Activated T-helper 2 cell treated with anti-CD3 and anti-CD28 coated beads, Interferon-gamma antibody, Interleukin-2, Interleukin-4, amounts not matched to agents 10 μg/mL and 5 μg/mL and 100 μg/mL, durations not matched to agents 14 hours and 24 hours and 36 hours (primary cell): ENCODE measurements around the gene FMNL2. TPM values are rescaled to one million over a fixed set of nuclear protein-coding genes. Genes with fewer than 3 reads are reported as not detected.
"Not testable (repeated sequence)": the region's sequence is repeated elsewhere in the genome, so short reads cannot be mapped to it uniquely, and the experiment has no call there.

Experiments used
- DNase-seq: peaks from one replicate; pipeline ENCODE4 v3.0.0; 2021; ENCODE audit warnings: low spot score
- H3K27ac Mint-ChIP-seq: one replicate; pipeline ENCODE4 v1.8.0; 2021; ENCODE audit warnings: mixed read lengths
- H3K27me3 Mint-ChIP-seq: one replicate; pipeline ENCODE4 v1.8.0; 2021; ENCODE audit warnings: low read depth, mixed read lengths
- H3K36me3 Mint-ChIP-seq: one replicate; pipeline ENCODE4 v1.8.0; 2021; ENCODE audit warnings: low read depth, mixed read lengths
- H3K4me1 Mint-ChIP-seq: one replicate; pipeline ENCODE4 v1.8.0; 2021; ENCODE audit warnings: low read depth, mixed read lengths
- H3K4me3 Mint-ChIP-seq: one replicate; pipeline ENCODE4 v1.8.0; 2021; ENCODE audit warnings: low read depth, mild to moderate bottlenecking, moderate library complexity, mixed read lengths
- H3K9me3 Mint-ChIP-seq: one replicate; pipeline ENCODE4 v1.8.0; 2021; ENCODE audit warnings: mixed read lengths
- intact Hi-C: fragments of 100-400 bp; cut with micrococcal nuclease; formaldehyde crosslinking; loops from one replicate; pipeline ENCODE4 v1.15.1; 2023
- total RNA-seq: library from RNA; stranded (reverse); gene quantifications from 2 replicates; pipeline ENCODE4 v1.2.3, GENCODE V29; 2022

FMNL2 gene
- 14.0 and 14.3 TPM in 2 replicates for total RNA-seq

DNA sequence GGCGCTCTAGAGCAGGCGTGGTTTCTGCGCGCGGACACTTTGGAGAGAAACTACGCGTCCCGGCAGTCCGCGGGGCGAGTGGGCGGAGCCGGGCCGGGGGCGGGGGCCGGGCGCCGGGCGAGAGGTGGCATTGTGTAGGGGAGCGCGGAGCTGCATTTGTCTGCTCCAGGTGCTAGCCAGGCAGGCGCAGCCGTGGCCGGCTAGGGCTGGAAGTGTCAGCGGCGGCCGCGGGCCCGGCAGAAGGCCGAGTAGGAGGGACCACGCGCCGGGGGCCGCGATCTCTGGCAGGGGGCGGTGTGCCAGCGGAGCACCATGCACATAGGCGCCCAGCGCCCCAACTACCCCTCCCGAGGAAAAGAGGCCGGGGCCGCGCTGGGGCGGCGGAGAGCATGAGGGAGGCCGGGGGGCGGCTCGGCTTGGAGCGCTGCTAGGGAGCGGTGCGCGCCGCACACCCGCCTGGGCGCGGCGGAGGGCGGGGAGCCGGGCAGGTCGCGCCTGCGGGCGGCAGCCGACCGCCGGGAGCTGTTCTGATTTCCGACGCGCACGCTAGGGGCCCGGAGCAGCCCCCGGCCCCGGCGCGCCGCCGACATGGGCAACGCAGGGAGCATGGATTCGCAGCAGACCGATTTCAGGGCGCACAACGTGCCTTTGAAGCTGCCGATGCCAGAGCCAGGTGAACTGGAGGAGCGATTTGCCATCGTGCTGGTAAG is at the start of gene FMNL2:
FMNL2 (plus strand) TSS at position 159 of the 710 bp plus-strand sequence.
- DNase-seq, result peak; percentile 55
- peaks cover 17% of the 10 kb centered on the region for H3K4me1 Mint-ChIP-seq
- H3K36me3 Mint-ChIP-seq, result peaks cover 9% of the 10 kb centered on the region
- peak within 1 kb of the TSS; percentile 90 for H3K4me3 Mint-ChIP-seq
- intact Hi-C loops, result loop anchor here (1.0 to 10.0 kb wide), 7 partner anchors 72 to 383 kb away; partner anchors contain the start of gene ARL6IP6
- peaks cover 39% of the 10 kb centered on the region for H3K27me3 Mint-ChIP-seq
- peak within 1 kb of the TSS; percentile 51 for H3K27ac Mint-ChIP-seq
- no peaks in the 10 kb centered on the region for H3K9me3 Mint-ChIP-seq

DNA sequence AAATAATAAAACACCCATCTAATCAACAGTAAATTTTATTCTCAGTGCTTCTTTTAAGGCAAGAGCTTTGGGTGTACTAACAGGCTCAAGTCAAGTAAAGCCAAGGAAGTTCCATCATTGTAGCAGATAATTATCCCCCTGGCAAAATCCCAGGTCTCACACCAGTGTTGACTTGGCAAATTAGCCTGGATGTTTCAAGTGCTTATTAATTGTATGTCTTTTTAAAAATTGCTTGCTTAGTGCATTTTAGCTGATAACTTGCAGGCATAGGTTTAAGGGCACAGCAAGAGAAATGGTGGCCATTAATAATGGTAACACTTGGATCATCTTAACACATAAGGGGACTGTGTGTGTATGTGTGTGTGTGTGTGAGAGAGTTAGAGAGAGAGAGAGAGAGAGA is 42.0 kb upstream of the FMNL2 start:
- no peaks in the 10 kb centered on the region for H3K9me3 Mint-ChIP-seq
- H3K4me3 Mint-ChIP-seq, result no peak overlapping the region
- H3K36me3 Mint-ChIP-seq, result no peaks in the 10 kb centered on the region
- peaks cover 3% of the 10 kb centered on the region for H3K27me3 Mint-ChIP-seq
- intact Hi-C loops, result no loop called here
- H3K27ac Mint-ChIP-seq, result no peak overlapping the region
- DNase-seq, result no peak
- H3K4me1 Mint-ChIP-seq, result no peaks in the 10 kb centered on the region

DNA sequence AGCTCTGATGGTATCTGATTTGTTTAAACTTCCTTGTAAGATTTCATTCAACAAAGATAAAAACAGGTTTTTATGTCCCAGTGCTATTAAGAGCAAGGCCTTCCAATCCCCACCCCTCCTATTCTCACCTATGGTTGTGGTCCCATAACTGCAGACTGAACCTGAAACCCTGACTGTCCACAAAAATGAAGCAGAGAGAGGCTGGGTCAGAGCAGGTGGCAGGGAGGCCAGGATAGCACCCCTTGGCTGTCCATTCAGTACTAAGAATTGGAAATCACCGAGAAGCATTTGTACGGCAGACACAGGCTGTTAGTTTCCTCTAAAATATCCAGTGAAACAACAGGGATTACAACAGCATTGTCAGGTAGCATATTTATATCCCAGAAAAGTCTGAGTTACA is 37.3 kb upstream of the FMNL2 start:
- Mint-ChIP-seq H3K4me1 (no peaks in the 10 kb centered on the region), H3K27me3 (peaks cover 8% of the 10 kb centered on the region), H3K36me3 (no peaks in the 10 kb centered on the region), H3K4me3 (no peak overlapping the region), H3K27ac (no peak overlapping the region), H3K9me3 (no peaks in the 10 kb centered on the region)
- intact Hi-C loops, result no loop called here
- no peak for DNase-seq

DNA sequence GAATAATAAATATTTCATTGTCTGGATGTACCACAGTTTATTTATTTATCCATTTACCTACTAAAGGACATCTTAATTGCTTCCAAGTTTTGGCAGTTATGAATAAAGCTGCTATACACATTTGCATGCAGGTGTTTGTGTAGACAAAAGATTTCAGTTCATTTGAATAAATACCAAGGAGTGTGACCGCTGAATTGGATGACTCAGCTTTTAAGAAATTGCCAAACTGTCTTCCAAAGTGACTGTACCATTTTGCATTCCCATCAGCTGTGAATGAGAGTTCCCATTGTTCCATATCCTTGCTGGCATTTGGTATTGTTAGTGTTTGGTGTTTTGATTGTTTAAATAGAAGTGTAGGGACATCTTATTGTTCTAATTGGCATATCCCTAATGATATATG is 36.2 kb upstream of the FMNL2 start:
- Mint-ChIP-seq H3K27me3 (peaks cover 11% of the 10 kb centered on the region), H3K9me3 (no peaks in the 10 kb centered on the region), H3K4me3 (no peak overlapping the region), H3K4me1 (no peaks in the 10 kb centered on the region), H3K27ac (no peak overlapping the region), H3K36me3 (no peaks in the 10 kb centered on the region)
- intact Hi-C loops, result no loop called here
- no peak for DNase-seq

DNA sequence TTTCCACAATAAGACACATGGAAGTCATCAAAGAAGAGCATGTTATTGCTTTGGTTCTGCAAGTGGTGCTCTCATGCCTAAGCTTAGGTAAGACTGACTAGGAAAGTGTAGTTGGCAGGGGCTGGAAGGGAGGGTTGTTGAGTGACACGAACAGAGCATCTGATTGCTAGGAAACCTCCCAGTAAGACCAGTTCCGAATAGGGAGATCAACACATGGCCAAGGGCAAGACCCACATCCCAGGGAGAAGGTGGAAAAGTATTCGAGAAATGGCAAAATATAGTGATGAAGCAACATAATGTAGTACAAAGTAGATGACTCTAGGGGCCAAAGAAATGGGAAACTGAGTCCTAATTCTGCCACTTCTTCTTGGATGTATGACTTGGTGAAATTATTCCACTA is 33.8 kb upstream of the FMNL2 start:
- Mint-ChIP-seq H3K4me3 (no peak overlapping the region), H3K36me3 (no peaks in the 10 kb centered on the region), H3K9me3 (no peaks in the 10 kb centered on the region), H3K4me1 (no peaks in the 10 kb centered on the region), H3K27ac (no peak overlapping the region), H3K27me3 (peaks cover 10% of the 10 kb centered on the region)
- intact Hi-C loops, result no loop called here
- no peak for DNase-seq

DNA sequence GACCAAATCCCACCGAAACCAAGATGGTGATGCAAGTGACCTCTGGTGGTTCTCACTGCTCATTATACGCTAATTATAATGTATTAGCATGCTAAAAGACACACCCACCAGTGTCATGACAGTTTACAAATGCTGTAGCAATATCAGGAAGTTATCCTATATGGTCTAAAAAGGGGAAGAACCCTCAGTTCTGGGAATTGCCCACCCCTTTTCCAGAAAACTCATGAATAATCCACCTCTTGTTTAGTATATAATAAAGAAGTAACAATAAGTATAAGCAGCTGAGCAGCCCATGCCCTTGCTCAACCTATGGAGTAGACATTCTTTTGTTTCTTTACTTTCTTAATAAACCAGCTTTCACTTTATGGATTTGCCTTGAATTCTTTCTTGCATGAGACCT is 31.0 kb upstream of the FMNL2 start:
- H3K27ac Mint-ChIP-seq, result no peak overlapping the region
- peaks cover 10% of the 10 kb centered on the region for H3K27me3 Mint-ChIP-seq
- DNase-seq, result no peak
- H3K9me3 Mint-ChIP-seq, result no peaks in the 10 kb centered on the region
- no peak overlapping the region for H3K4me3 Mint-ChIP-seq
- intact Hi-C loops, result no loop called here
- H3K4me1 Mint-ChIP-seq, result no peaks in the 10 kb centered on the region
- no peaks in the 10 kb centered on the region for H3K36me3 Mint-ChIP-seq

DNA sequence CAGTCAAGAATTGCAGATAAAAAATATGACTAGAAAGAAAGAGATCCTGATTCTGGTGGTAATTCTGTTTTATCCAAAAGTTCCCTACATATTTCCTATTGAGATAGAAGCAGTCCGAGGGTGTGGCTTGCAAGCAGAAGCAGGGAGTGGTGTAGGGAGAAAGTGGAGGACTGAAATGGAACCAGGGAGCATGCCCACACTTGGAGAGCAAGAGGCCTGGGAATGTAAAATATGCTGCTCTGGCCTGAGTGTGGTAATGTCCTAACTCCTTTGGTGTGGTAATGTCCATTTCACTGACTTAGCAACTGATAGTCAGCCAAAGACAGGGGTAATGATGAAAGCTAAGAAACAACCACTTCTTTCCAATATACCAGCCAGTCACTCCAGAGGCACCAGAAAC is 30.1 kb upstream of the FMNL2 start:
- no peak overlapping the region for H3K4me3 Mint-ChIP-seq
- H3K9me3 Mint-ChIP-seq, result no peaks in the 10 kb centered on the region
- H3K27me3 Mint-ChIP-seq, result peaks cover 13% of the 10 kb centered on the region
- DNase-seq, result no peak
- no peaks in the 10 kb centered on the region for H3K36me3 Mint-ChIP-seq
- intact Hi-C loops, result no loop called here
- H3K4me1 Mint-ChIP-seq, result no peaks in the 10 kb centered on the region
- H3K27ac Mint-ChIP-seq, result no peak overlapping the region

DNA sequence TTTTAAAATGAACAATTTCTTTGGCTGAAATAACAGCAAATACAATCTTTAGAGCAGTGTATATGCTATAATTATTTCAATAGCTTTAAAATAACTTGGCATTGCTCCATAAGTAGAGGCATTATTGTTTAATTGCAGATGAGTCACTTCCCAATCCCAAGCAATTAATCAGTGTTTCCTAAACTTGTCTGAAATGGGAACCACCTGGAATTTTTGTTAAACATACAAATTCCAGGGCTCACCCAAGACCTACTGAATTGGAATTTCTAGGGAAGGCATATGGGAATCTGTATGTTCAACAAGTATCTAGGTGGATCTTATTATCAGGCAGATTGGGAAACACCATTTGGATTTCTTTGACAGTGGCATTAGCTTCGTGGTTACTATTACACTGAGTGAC is 27.1 kb upstream of the FMNL2 start:
- Mint-ChIP-seq H3K36me3 (no peaks in the 10 kb centered on the region), H3K4me3 (no peak overlapping the region), H3K27me3 (peaks cover 8% of the 10 kb centered on the region), H3K4me1 (no peaks in the 10 kb centered on the region), H3K9me3 (no peaks in the 10 kb centered on the region), H3K27ac (no peak overlapping the region)
- intact Hi-C loops, result no loop called here
- DNase-seq, result no peak

DNA sequence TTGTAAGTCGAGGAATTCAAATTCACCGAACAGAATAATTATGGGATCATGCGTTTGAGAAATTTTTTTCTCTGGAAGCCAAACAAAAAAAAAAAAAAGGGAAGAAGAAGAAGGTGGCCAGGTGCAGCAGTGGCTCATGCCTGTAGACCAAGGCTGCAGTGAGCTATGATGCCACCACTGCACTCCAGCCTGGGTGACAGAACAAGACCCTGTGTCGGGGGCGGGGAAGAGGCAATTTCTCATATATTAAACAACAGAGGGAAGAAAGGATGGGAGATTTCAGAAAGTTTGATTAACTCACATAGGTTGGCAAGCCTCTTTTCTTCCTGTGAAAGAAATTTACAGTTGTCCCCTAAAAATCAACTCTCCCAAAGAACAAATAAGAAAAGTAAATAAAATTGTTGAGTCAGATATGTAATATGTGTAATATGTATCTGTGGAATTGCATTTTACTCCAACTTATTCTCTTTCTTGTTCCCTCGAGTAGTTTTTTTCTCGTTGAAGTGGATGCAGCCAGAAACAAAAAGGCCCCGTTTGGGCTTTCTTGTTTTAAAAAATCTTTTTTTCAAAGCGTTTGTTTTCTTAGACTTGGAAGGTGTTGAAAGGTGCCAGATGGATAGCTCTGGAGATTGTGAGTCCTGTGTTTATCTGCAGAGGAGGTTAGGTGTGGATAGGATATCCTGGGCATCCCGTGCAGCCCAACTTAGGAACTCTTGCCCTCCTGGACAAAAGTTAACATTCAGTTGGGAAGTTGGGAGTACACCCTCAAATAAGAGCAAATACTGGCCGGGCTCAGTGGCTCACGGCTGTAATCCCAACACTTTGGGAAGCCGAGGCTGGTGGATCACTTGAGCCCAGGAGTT is 25.4 kb upstream of the FMNL2 start:
- Mint-ChIP-seq H3K9me3 (no peaks in the 10 kb centered on the region), H3K36me3 (no peaks in the 10 kb centered on the region), H3K27me3 (peaks cover 3% of the 10 kb centered on the region), H3K4me3 (no peak overlapping the region), H3K27ac (no peak overlapping the region), H3K4me1 (no peaks in the 10 kb centered on the region)
- DNase-seq, result no peak
- intact Hi-C loops, result no loop called here

DNA sequence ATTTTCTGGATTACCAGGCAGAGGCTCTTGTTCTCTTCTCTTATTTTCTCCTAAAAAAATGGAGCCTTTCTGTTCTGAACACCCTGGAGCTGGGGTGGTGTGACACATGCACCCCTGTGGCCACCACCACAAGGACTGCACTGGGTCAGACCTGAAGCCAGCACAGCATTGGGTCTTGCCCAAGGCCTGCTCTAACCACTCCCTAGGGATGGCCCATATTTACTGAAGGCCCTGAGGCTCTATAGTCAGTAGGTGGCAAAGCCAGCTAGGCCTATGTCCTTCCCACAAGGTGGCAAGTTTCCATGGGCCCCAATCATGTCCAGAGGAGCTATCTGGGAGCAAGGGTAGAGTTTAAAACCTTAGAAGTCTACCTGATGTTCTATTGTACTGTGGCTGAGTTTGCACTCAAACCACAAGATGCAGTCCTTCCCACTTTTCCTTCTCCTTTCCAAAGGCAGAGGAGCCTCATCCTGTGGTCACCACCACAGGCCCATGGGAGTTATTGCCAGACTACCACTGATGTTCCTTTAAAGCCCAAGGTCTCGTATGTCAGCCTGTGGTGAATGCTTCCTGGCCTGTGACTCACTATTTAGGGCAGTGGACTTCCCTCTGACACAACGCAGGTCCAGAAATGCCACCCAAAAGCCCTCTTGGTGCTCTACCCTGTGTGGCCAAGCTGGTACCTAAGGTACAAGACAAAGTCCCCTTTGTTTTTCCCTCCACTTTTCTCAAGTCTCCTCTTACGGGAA is 15.0 kb upstream of the FMNL2 start:
- no peak for DNase-seq
- Mint-ChIP-seq H3K4me1 (peaks cover 5% of the 10 kb centered on the region), H3K36me3 (no peaks in the 10 kb centered on the region), H3K9me3 (no peaks in the 10 kb centered on the region), H3K27ac (no peak overlapping the region), H3K27me3 (peaks cover 15% of the 10 kb centered on the region), H3K4me3 (no peak overlapping the region)
- intact Hi-C loops, result no loop called here

DNA sequence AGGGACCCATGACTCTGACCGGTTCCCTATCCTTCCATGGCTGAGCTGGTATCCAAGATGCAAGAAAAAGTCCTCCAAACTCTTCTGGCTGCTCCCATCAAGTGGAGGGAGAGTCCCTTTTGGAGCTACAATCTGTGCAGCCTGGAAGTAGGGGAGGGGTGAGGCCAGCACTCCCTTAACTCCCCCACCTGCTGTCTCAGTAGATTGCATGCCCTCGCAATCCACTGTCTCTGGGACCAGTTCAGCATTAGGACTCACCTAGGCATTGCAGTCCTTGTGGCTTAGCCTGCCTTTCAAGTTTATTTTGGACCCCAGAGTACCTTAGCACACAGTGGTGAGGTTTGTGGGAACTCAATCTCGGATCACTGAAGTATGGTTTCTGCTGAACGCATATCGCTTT is 14.2 kb upstream of the FMNL2 start:
- Mint-ChIP-seq H3K36me3 (no peaks in the 10 kb centered on the region), H3K27ac (no peak overlapping the region), H3K4me1 (peaks cover 5% of the 10 kb centered on the region), H3K27me3 (peaks cover 15% of the 10 kb centered on the region), H3K4me3 (no peak overlapping the region), H3K9me3 (no peaks in the 10 kb centered on the region)
- DNase-seq, result no peak
- intact Hi-C loops, result no loop called here

DNA sequence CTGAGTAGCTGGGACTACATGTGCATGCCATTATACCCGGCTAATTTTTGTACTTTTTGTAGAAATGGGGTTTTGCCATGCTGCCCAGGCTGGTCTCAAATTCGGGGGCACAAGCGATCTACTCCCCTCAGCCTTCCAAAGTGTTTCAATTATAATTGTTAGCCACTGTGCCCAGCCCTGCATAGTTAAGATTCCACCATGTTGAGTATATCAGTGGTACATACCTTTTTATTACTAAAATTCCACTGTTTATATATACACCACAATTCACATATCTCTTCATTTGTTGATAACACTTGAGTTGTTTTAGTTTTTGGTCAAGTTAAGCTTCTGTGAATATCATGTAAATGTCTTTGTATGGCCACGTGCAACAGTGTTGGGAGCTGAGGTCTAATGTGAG is 12.8 kb upstream of the FMNL2 start:
- DNase-seq, result no peak
- Mint-ChIP-seq H3K36me3 (no peaks in the 10 kb centered on the region), H3K4me1 (peaks cover 5% of the 10 kb centered on the region), H3K27ac (no peak overlapping the region), H3K4me3 (no peak overlapping the region), H3K9me3 (no peaks in the 10 kb centered on the region), H3K27me3 (peaks cover 10% of the 10 kb centered on the region)
- intact Hi-C loops, result no loop called here

DNA sequence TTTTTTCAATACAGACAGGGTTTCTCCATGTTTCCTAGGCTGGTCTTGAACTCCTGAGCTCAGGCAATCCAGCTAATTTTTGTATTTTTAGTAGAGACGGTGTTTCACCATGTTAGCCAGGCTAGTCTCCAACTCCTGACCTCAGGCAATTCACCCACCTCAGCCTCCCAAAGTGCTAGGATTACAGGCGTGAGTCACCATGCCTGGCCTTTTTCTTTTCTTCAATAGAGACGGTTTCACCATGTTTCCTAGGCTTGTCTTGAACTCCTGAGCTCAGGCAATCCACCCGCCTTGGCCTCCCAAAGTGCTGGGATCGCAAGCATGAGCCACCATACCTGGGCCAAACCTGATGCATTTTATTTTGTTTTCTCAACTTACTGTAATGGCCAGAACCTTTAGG is 9.8 kb upstream of the FMNL2 start:
- H3K4me1 Mint-ChIP-seq, H3K36me3 Mint-ChIP-seq, H3K9me3 Mint-ChIP-seq, intact Hi-C loops, DNase-seq, H3K27ac Mint-ChIP-seq, H3K4me3 Mint-ChIP-seq: not testable (repeated sequence)
- peaks cover 12% of the 10 kb centered on the region for H3K27me3 Mint-ChIP-seq
